Ovary (tissue), 9 donors: Measurements from ENCODE around the gene DOC2A. TPM values are rescaled to one million over a fixed set of nuclear protein-coding genes. Genes with fewer than 3 reads are reported as not detected.
"Not testable (repeated sequence)": the region's sequence is repeated elsewhere in the genome, so short reads cannot be mapped to it uniquely, and the experiment has no call there.

Experiments
- DNase-seq, 5 donors: peaks; one replicate each; pipeline ENCODE4 v3.0.0-alpha.2; 2019 to 2020
- H3K27ac ChIP-seq, 2 donors: fragments of 200-600 bp; one replicate each; pipeline versions ENCODE4 v1.5.1 to v1.8.0; 2019 to 2022
- H3K27me3 ChIP-seq: fragments of 200-600 bp; one replicate; pipeline ENCODE4 v1.8.0; 2022
- H3K36me3 ChIP-seq: fragments of 200-600 bp; sonication (generic); one replicate; pipeline ENCODE4 v1.5.1; 2019
- H3K4me1 ChIP-seq: one replicate; pipeline ENCODE4 v1.8.1; 2013; ENCODE audit warnings: mild to moderate bottlenecking, moderate library complexity; ENCODE audit not compliant: insufficient read depth
- H3K4me3 ChIP-seq: fragments of 200-600 bp; sonication (generic); one replicate; pipeline ENCODE4 v1.5.1; 2017
- H3K9me3 ChIP-seq, 2 donors: fragments of 200-600 bp in 1 of 2; sonication (generic) in 1 of 2; one replicate each; pipeline versions ENCODE4 v1.5.1 to v1.8.1; 2013 to 2019; ENCODE audit warnings: mild to moderate bottlenecking in 1 of 2, moderate library complexity in 1 of 2
- EP300 ChIP-seq: sonication (generic); formaldehyde crosslinking; IDR thresholded peaks from one replicate; pipeline ENCODE4 v1.6.1; 2017; ENCODE audit warnings: antibody characterized with exemption
- POLR2A ChIP-seq: fragments of 450-650 bp; IDR thresholded peaks from one replicate; pipeline ENCODE4 v1.6.1; 2017; ENCODE audit warnings: antibody characterized with exemption, mild to moderate bottlenecking, moderate library complexity
- WGBS, 3 donors: extraction: QIAGEN DNeasy Blood & Tissue Kit in 1 of 3; methylation state at CpG; one replicate each; pipeline versions ENCODE4 v1.1.5 to v1.1.7; 2013 to 2017; 5-methylcytosine and 5-hydroxymethylcytosine counted together
- intact Hi-C, 4 donors: fragments of 100-400 bp; cut with DNase I; formaldehyde crosslinking; loops; one replicate each; pipeline versions ENCODE4 v1.11.0 to v1.15.1; 2022 to 2023
- polyA plus RNA-seq, 2 donors: library from polyadenylated mRNA; stranded (reverse); fragments of 200-250 nt in 1 of 2; fragments of 350-450 nt in 1 of 2; fragmentation: Illumina TruSeq in 1 of 2; extraction: RNeasy Lipid Tissue Mini Kit (QIAGEN cat#74804) in 1 of 2; gene quantifications; one replicate each; pipeline ENCODE4 v1.2.3, GENCODE V29; 2013 to 2014
- total RNA-seq, 7 donors: library from RNA; depleted of rRNA in 2 of 7; stranded (reverse); fragments of >200 nt in 2 of 7; fragmentation: NEBNext Ultra II Directional in 3 of 7; extraction: Animal tissue kit (Norgen Biotek cat#: 25700) in 3 of 7; gene quantifications; one replicate each; pipeline versions ENCODE4 v1.1.0 to v1.2.4, GENCODE V29; 2016 to 2023
- TF ChIP-seq, protein P1 (sequence below), 3 donors: fragments of 450-650 bp in 2 of 3; fragments of 200-600 bp in 1 of 3; IDR thresholded peaks; one replicate each; pipeline versions ENCODE4 v1.5.1 to v1.8.0; 2016 to 2022; ENCODE audit warnings: antibody characterized with exemption in 3 of 3, mild to moderate bottlenecking in 1 of 3
- donor health status: DM: no; HTN: no; CAD: no; lungs with moderate emphysema.
- donor health status: DM: no; HTN: no; CAD: no.
- donor health status: Bipolar disorder and iron deficiency.
- donor health status: DM: yes; HTN: yes; CAD: no.
- donor health status: DM: no; HTN: no; CAD: no.
- donor health status: DM: yes; HTN: yes; CAD: no.

Gene DOC2A
- total and polyA plus RNA-seq, 9 donors: 1.4 to 7.2 (median 3.7) TPM

- Histone ChIP-seq H3K27ac (no peak within 1 kb of the TSS), H3K36me3 (no peaks in the 10 kb centered on the region), H3K9me3 (no peaks in the 10 kb centered on the region), H3K4me3 (no peak within 1 kb of the TSS), H3K4me1 (no peaks in the 10 kb centered on the region), H3K27me3 (no peaks in the 10 kb centered on the region)
- no peak for DNase-seq
- intact Hi-C loops: loop anchor here in 3 of 4 donors (2.0 to 10.0 kb wide), 3 partner anchors 298 to 328 kb away; no protein-coding TSS in a partner anchor
- TF ChIP-seq EP300: no peak
- no peak for TF ChIP-seq POLR2A
- TF ChIP-seq, protein P1, sequence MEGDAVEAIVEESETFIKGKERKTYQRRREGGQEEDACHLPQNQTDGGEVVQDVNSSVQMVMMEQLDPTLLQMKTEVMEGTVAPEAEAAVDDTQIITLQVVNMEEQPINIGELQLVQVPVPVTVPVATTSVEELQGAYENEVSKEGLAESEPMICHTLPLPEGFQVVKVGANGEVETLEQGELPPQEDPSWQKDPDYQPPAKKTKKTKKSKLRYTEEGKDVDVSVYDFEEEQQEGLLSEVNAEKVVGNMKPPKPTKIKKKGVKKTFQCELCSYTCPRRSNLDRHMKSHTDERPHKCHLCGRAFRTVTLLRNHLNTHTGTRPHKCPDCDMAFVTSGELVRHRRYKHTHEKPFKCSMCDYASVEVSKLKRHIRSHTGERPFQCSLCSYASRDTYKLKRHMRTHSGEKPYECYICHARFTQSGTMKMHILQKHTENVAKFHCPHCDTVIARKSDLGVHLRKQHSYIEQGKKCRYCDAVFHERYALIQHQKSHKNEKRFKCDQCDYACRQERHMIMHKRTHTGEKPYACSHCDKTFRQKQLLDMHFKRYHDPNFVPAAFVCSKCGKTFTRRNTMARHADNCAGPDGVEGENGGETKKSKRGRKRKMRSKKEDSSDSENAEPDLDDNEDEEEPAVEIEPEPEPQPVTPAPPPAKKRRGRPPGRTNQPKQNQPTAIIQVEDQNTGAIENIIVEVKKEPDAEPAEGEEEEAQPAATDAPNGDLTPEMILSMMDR (IDR thresholded peaks at IDR 0.05): no peak
- WGBS, 3 donors: 77 to 85% (median 85%) methylated on average over 6 of the region's 6 CpGs
These were observed 12.1 kb upstream of the DOC2A start, which contains the start of gene C16orf92 for GRCh38 chr16:30022887-30023286. C16orf92 (plus strand) TSS chr16:30023198; CDS start chr16:30023341, 143 bp downstream.

DNA sequence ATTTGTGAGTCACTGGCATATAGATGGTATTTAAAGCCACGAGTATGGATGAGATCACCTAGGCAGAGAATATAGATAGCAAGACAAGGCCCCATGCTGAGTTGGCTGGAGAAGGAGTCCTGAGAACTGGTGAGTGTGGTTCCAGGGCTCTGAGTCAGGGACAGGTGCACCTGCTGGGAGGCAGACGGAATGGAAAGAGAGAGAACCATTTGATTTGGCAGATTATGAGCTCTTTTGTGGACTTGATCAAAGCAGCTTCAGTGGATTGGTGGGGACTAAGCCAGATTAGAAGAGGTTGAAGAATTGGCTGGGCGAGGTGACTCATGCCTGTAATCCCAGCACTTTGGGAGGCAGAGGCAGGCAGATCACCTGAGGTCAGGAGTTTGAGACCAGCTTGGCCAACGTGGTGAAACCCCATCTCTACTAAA is 7.9 kb upstream of the DOC2A start:
- no peak for TF ChIP-seq EP300
- TF ChIP-seq, protein P1 (IDR thresholded peaks at IDR 0.05): no peak
- no peak for TF ChIP-seq POLR2A
- Histone ChIP-seq H3K36me3 (no peaks in the 10 kb centered on the region), H3K9me3 (no peaks in the 10 kb centered on the region), H3K27ac (no peak overlapping the region), H3K4me3 (no peak overlapping the region), H3K4me1 (no peaks in the 10 kb centered on the region), H3K27me3 (no peaks in the 10 kb centered on the region)
- 71 to 76% (median 73%) methylated on average over 4 of the region's 4 CpGs for WGBS, 3 donors
- DNase-seq: no peak
- intact Hi-C loops: loop anchor here in 1 of 4 donors (10.0 kb wide), 1 partner anchor 134 kb away; no protein-coding TSS in a partner anchor

DNA sequence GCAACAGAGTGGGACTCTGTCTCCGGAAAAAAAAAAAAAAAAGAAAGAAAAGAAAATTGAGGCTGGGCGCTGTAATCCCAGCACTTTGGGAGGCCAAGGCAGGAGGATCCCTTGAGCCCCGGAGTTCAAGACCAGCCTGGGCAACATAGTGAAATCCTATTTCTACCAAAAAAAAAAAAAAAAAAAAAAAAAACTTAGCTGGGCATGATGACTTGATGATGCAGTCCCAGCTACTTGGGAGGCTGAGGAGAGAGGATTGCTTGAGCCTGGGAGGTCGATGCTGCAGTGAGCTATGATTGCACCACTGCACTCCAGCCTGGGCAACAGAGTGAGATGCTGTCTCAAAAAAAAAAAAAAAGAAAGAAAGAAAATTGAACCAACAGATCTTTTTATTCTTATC is 7.1 kb upstream of the DOC2A start:
- not testable (repeated sequence) for H3K36me3 ChIP-seq, H3K27me3 ChIP-seq, H3K4me3 ChIP-seq, H3K4me1 ChIP-seq, DNase-seq, H3K9me3 ChIP-seq, H3K27ac ChIP-seq
- intact Hi-C loops: loop anchor here in 1 of 4 donors (10.0 kb wide), 1 partner anchor 133 kb away; no protein-coding TSS in a partner anchor
- WGBS, 3 donors: 87 to 91% (median 88%) methylated on average over 4 of the region's 4 CpGs

DNA sequence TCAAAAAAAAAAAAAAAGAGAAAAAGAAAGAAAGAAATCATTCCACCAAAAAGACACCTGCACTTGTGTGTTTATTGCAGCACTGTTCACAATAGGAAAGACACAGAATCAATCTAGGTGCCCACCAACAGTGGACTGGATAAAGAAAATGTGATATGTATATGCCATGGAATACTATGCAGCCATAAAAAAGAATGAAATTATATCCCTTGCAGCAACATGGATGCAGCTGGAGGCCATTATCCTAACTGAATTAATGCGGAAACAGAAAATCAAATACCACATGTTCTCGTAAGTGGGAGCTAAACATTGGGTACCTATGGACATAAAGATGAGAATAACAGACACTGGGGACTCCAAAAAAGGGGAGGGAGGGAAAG is 6.4 kb upstream of the DOC2A start:
- H3K4me3 ChIP-seq: no peak overlapping the region
- no peaks in the 10 kb centered on the region for H3K27me3 ChIP-seq
- no peaks in the 10 kb centered on the region for H3K4me1 ChIP-seq
- 95 to 99% (median 97%) methylated on average over 2 of the region's 2 CpGs for WGBS, 3 donors
- no peaks in the 10 kb centered on the region for H3K36me3 ChIP-seq
- DNase-seq: no peak
- TF ChIP-seq EP300: no peak
- TF ChIP-seq, protein P1 (IDR thresholded peaks at IDR 0.05): no peak
- no peaks in the 10 kb centered on the region for H3K9me3 ChIP-seq
- H3K27ac ChIP-seq: no peak overlapping the region
- intact Hi-C loops: loop anchor here in 1 of 4 donors (10.0 kb wide), 1 partner anchor 132 kb away; no protein-coding TSS in a partner anchor

GRCh38 chr16:30016555-30017276 is 5.9 kb upstream of the DOC2A start:
- no peaks in the 10 kb centered on the region for H3K27me3 ChIP-seq
- intact Hi-C loops: loop anchor here in 1 of 4 donors (10.0 kb wide), 1 partner anchor 132 kb away; no protein-coding TSS in a partner anchor
- H3K9me3 ChIP-seq: no peaks in the 10 kb centered on the region
- no peak for DNase-seq
- TF ChIP-seq EP300: no peak
- no peak for TF ChIP-seq POLR2A
- TF ChIP-seq, protein P1 (IDR thresholded peaks at IDR 0.05): no peak
- H3K36me3 ChIP-seq: no peaks in the 10 kb centered on the region
- WGBS, 3 donors: 60 to 69% (median 63%) methylated on average over 8 of the region's 8 CpGs
- H3K4me3 ChIP-seq: no peak overlapping the region
- H3K27ac ChIP-seq: no peak overlapping the region
- H3K4me1 ChIP-seq: no peaks in the 10 kb centered on the region

DNA sequence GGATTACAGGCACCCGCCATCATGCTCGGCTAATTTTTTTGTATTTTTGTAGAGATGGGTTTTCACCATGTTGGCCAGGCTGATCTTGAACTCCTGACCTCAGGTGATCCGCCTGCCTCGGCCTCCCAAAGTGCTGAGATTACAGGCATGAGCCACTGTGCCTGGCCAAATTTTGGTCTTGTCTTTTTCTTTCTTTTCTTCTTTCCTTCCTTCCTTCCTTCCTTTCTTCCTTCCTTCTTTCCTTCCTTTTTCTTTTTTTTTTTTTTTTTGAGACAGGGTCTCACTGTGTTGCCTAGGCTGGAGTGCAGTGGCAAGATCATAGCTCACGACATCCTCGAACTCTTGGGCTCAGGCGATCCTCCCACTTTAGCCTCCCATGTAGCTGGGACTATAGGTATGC is 4.6 kb upstream of the DOC2A start:
- H3K4me3 ChIP-seq, H3K4me1 ChIP-seq, DNase-seq, H3K27me3 ChIP-seq, H3K27ac ChIP-seq, H3K9me3 ChIP-seq, H3K36me3 ChIP-seq: not testable (repeated sequence)
- intact Hi-C loops: loop anchor here in 1 of 4 donors (10.0 kb wide), 1 partner anchor 131 kb away; no protein-coding TSS in a partner anchor
- 88 to 93% (median 92%) methylated on average over 7 of the region's 7 CpGs for WGBS, 3 donors

GRCh38 chr16:30012598-30012997 is 1.8 kb upstream of the DOC2A start:
- WGBS, 3 donors: 91 to 92% (median 92%) methylated on average over 14 of the region's 14 CpGs

More at GRCh38 chr16:30012598-30012997, 1.8 kb upstream of the DOC2A start:
- H3K4me3 ChIP-seq, H3K36me3 ChIP-seq, H3K27me3 ChIP-seq, H3K4me1 ChIP-seq, H3K9me3 ChIP-seq, DNase-seq, H3K27ac ChIP-seq: not testable (repeated sequence)
- intact Hi-C loops: loop anchor here in 2 of 4 donors (5.0 to 10.0 kb wide), 2 partner anchors 45 to 128 kb away; no protein-coding TSS in a partner anchor
